KMS-11 (cell line): Measurements from ENCODE around the gene ZNF324B.

Source experiments
- H2AFZ ChIP-seq: fragments of 200-600 bp; sonication (generic); 2 replicates; pipeline ENCODE4 v1.6.1; 2016; ENCODE audit warnings: antibody characterized with exemption, mixed run types, low read depth
- H3K27ac ChIP-seq: fragments of 200-600 bp; sonication (generic); 2 replicates; pipeline ENCODE4 v1.6.1; 2016; ENCODE audit warnings: mild to moderate bottlenecking, mixed run types
- H3K27me3 ChIP-seq: fragments of 200-600 bp; sonication (generic); 2 replicates; pipeline ENCODE4 v1.6.1; 2017; ENCODE audit warnings: mild to moderate bottlenecking, low read depth, mixed run types, moderate library complexity; ENCODE audit not compliant: insufficient read depth
- H3K36me3 ChIP-seq: fragments of 200-600 bp; sonication (generic); 2 replicates; pipeline ENCODE4 v1.6.1; 2017; ENCODE audit warnings: mild to moderate bottlenecking, mixed run types; ENCODE audit not compliant: insufficient read depth
- H3K4me1 ChIP-seq: fragments of 200-600 bp; sonication (generic); 2 replicates; pipeline ENCODE4 v1.6.1; 2016; ENCODE audit warnings: mild to moderate bottlenecking, low read depth, mixed run types; ENCODE audit not compliant: poor library complexity, severe bottlenecking
- H3K4me2 ChIP-seq: fragments of 200-600 bp; sonication (generic); 2 replicates; pipeline ENCODE4 v1.7.0; 2016; ENCODE audit warnings: mild to moderate bottlenecking, mixed run types
- H3K4me3 ChIP-seq: fragments of 200-600 bp; sonication (generic); IDR thresholded peaks from 2 replicates; pipeline ENCODE4 v1.6.1; 2017; ENCODE audit warnings: low read depth, low read length, mixed read lengths; ENCODE audit not compliant: insufficient read depth
- H3K79me2 ChIP-seq: fragments of 200-600 bp; sonication (generic); 2 replicates; pipeline ENCODE4 v1.6.1; 2016; ENCODE audit warnings: low read depth, mixed run types; ENCODE audit not compliant: insufficient read depth
- H3K9ac ChIP-seq: fragments of 200-600 bp; sonication (generic); 2 replicates; pipeline ENCODE4 v1.6.1; 2016; ENCODE audit warnings: mild to moderate bottlenecking, mixed run types
- H4K20me1 ChIP-seq: fragments of 200-600 bp; sonication (generic); 2 replicates; pipeline ENCODE4 v1.6.1; 2016; ENCODE audit warnings: mild to moderate bottlenecking, mixed run types; ENCODE audit not compliant: insufficient read depth
- CTCF ChIP-seq: fragments of 200-600 bp; sonication (generic); conservative IDR thresholded peaks from 2 replicates; pipeline ENCODE4 v1.6.1; 2017; ENCODE audit warnings: low read depth, mild to moderate bottlenecking, antibody characterized with exemption, low read length, moderate library complexity, mixed read lengths

ZNF324B gene

GRCh38 chr19:58417071-58417470 lies 34.4 kb upstream of the ZNF324B start:
- no peak overlapping the region for H3K27ac ChIP-seq
- no peak overlapping the region for H3K4me3 ChIP-seq
- H3K27me3 ChIP-seq = no peaks in the 10 kb centered on the region
- no peaks in the 10 kb centered on the region for H4K20me1 ChIP-seq
- H2AFZ ChIP-seq = no peak overlapping the region
- TF ChIP-seq CTCF = no peak
- H3K4me2 ChIP-seq = no peak overlapping the region
- H3K9ac ChIP-seq = no peak overlapping the region
- H3K36me3 ChIP-seq = no peaks in the 10 kb centered on the region
- H3K79me2 ChIP-seq = no peaks in the 10 kb centered on the region
- H3K4me1 ChIP-seq = no peaks in the 10 kb centered on the region

DNA sequence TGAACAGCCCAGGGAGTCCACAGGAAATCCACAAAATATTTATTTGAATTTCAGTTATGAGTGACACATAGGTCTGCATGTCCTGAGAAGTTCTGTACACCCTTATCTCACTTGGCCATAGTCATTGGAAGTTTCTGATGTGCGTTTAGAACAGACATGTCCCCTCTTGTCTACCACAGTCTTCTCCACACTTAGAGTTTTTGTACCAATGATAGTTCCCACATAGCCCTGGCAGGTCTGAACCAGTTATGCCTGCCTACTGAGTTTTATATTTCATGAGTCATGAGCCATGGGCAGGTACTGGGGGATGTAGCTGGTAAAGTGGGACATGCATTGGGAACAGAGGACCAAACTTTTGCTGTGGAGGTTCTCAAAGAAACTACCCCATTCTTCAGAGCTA lies 22.8 kb upstream of the ZNF324B start:
- Histone ChIP-seq H3K9ac (no peak overlapping the region), H3K36me3 (no peaks in the 10 kb centered on the region), H3K27ac (no peak overlapping the region), H3K4me1 (no peaks in the 10 kb centered on the region), H3K4me3 (no peak overlapping the region), H4K20me1 (no peaks in the 10 kb centered on the region), H3K4me2 (no peak overlapping the region), H2AFZ (no peak overlapping the region), H3K27me3 (no peaks in the 10 kb centered on the region), H3K79me2 (no peaks in the 10 kb centered on the region)
- TF ChIP-seq CTCF = no peak

GRCh38 chr19:58429745-58430144 lies 21.7 kb upstream of the ZNF324B start:
- Histone ChIP-seq H3K36me3 (no peaks in the 10 kb centered on the region), H3K27ac (no peak overlapping the region)

DNA sequence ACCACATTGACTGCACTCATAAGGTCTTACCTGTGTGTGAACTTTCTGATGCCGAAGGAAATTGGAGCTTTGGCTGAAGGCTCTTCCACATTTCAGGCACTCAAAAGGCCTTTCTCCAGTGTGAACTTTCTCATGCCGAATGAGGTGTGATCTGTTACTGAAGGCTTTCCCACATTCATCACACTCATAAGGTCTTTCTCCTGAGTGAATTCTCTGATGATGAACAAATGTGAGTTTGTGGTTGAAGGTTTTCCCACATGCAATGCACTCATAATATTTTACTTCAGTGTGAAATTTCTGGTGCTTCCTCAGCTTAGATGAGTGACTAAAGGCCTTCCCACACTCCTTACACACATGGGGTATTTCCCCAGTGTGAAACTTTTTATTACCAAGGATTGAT lies 17.2 kb upstream of the ZNF324B start:
- H3K79me2 ChIP-seq = no peaks in the 10 kb centered on the region
- no peak overlapping the region for H3K4me3 ChIP-seq
- H3K27me3 ChIP-seq = no peaks in the 10 kb centered on the region
- H3K36me3 ChIP-seq = no peaks in the 10 kb centered on the region
- no peaks in the 10 kb centered on the region for H4K20me1 ChIP-seq
- H2AFZ ChIP-seq = no peak overlapping the region
- no peak overlapping the region for H3K9ac ChIP-seq
- no peaks in the 10 kb centered on the region for H3K4me1 ChIP-seq
- no peak overlapping the region for H3K4me2 ChIP-seq
- no peak for TF ChIP-seq CTCF
- H3K27ac ChIP-seq = no peak overlapping the region

More at GRCh38 chr19:58429745-58430144, 21.7 kb upstream of the ZNF324B start:
- no peak for TF ChIP-seq CTCF
- Histone ChIP-seq H3K27me3 (no peaks in the 10 kb centered on the region), H3K79me2 (no peaks in the 10 kb centered on the region), H3K4me1 (no peaks in the 10 kb centered on the region), H2AFZ (no peak overlapping the region), H3K4me3 (no peak overlapping the region), H3K4me2 (no peak overlapping the region), H4K20me1 (no peaks in the 10 kb centered on the region), H3K9ac (no peak overlapping the region)
